ENCODE measurements around the gene LHCGR. TPM values are rescaled to one million over a fixed set of nuclear protein-coding genes. Genes with fewer than 3 reads are reported as not detected.

Gene LHCGR
- total RNA-seq, 1 experiment from 2014 or later: 0.31 TPM

DNA sequence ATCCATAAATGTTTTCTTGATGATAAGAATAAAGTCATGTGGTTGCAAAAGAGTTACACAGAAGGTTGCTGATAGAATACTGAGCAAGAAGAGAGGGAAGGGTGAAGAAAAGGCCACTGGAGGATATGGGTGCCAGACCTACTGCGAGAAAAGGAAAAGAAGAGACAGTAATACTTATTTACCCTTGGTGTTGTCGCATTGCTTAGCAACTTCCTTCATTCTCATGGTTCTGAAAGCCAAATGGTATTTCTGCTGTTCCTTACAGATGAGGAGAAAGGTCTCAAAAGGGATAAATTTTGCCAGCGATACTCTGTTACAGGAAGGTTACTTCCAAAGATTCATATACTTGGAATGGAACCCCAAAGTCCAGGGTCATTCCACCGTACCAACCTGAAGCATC, 62.5 kb downstream of the LHCGR start (continued):
- TF ChIP-seq SMAD3 (CRISPR knock-in tag; IDR thresholded peaks at IDR 0.05; ENCODE audit: borderline replicate concordance): no peak

DNA sequence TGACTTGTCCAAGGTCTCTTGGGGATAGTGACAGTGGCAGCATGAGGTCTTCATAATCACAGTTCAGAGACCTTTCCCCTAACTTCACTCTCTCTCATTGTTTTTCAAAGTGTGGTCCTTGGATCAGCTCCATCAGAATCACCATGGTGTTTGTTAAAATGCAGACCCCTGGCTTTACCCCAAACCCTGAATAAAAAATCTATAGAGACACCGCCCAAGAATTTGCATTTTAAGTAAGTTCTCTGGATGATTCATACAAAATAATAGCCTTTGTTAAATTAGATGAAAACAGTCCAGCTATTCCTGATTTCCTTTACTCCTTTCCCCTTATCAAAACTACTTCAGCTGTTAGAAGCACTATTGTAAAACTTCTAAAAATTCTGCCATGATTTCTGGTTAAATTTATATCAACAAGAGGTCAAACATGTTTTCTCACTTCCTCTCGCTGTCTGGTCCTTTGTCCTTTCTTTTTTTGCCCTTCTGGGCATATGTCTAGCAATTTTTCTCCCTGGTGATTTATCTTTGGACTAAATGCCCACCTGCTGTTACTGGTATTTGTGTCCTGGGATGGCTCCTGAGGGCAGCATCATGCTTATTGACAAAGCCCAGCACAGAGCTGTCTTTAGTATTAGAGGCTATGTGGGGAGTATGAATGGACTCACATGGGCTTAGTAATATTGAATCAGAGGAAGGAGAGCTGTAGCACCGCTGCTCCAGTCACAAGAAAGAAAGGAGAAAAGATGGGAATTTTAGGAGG, 63.4 kb downstream of the LHCGR start:
- Mint-ChIP-seq H3K27ac (peak overlapping the region; percentile 10; the same call in 1 of the 2 replicates), H3K27me3 (ENCODE audit: low read depth) (no peaks in the 10 kb centered on the region), H3K9me3 (no peaks in the 10 kb centered on the region), H3K4me1 (peaks cover 37% of the 10 kb centered on the region), H3K36me3 (no peaks in the 10 kb centered on the region), H3K4me3 (no peak overlapping the region)
- DNase-seq (ENCODE audit: low spot score) (no peak), ATAC-seq (peak; percentile 55)
- POLR2A ChIA-PET: no interaction called here
- CTCF ChIA-PET: no interaction called here
- no peak for TF ChIP-seq GTF2I (CRISPR knock-in tag; conservative IDR thresholded peaks at IDR 0.05)
- TF ChIP-seq, protein P1, sequence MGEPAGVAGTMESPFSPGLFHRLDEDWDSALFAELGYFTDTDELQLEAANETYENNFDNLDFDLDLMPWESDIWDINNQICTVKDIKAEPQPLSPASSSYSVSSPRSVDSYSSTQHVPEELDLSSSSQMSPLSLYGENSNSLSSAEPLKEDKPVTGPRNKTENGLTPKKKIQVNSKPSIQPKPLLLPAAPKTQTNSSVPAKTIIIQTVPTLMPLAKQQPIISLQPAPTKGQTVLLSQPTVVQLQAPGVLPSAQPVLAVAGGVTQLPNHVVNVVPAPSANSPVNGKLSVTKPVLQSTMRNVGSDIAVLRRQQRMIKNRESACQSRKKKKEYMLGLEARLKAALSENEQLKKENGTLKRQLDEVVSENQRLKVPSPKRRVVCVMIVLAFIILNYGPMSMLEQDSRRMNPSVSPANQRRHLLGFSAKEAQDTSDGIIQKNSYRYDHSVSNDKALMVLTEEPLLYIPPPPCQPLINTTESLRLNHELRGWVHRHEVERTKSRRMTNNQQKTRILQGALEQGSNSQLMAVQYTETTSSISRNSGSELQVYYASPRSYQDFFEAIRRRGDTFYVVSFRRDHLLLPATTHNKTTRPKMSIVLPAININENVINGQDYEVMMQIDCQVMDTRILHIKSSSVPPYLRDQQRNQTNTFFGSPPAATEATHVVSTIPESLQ (CRISPR knock-in tag; IDR thresholded peaks at IDR 0.05): no peak
- TF ChIP-seq, protein P2, sequence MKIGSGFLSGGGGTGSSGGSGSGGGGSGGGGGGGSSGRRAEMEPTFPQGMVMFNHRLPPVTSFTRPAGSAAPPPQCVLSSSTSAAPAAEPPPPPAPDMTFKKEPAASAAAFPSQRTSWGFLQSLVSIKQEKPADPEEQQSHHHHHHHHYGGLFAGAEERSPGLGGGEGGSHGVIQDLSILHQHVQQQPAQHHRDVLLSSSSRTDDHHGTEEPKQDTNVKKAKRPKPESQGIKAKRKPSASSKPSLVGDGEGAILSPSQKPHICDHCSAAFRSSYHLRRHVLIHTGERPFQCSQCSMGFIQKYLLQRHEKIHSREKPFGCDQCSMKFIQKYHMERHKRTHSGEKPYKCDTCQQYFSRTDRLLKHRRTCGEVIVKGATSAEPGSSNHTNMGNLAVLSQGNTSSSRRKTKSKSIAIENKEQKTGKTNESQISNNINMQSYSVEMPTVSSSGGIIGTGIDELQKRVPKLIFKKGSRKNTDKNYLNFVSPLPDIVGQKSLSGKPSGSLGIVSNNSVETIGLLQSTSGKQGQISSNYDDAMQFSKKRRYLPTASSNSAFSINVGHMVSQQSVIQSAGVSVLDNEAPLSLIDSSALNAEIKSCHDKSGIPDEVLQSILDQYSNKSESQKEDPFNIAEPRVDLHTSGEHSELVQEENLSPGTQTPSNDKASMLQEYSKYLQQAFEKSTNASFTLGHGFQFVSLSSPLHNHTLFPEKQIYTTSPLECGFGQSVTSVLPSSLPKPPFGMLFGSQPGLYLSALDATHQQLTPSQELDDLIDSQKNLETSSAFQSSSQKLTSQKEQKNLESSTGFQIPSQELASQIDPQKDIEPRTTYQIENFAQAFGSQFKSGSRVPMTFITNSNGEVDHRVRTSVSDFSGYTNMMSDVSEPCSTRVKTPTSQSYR (CRISPR knock-in tag; IDR thresholded peaks at IDR 0.05): no peak
- TF ChIP-seq NR3C1 (CRISPR knock-in tag; conservative IDR thresholded peaks at IDR 0.05; ENCODE audit: low read depth): no peak
- no peak for TF ChIP-seq ATF1 (CRISPR knock-in tag; IDR thresholded peaks at IDR 0.05)
- TF ChIP-seq, protein P3, sequence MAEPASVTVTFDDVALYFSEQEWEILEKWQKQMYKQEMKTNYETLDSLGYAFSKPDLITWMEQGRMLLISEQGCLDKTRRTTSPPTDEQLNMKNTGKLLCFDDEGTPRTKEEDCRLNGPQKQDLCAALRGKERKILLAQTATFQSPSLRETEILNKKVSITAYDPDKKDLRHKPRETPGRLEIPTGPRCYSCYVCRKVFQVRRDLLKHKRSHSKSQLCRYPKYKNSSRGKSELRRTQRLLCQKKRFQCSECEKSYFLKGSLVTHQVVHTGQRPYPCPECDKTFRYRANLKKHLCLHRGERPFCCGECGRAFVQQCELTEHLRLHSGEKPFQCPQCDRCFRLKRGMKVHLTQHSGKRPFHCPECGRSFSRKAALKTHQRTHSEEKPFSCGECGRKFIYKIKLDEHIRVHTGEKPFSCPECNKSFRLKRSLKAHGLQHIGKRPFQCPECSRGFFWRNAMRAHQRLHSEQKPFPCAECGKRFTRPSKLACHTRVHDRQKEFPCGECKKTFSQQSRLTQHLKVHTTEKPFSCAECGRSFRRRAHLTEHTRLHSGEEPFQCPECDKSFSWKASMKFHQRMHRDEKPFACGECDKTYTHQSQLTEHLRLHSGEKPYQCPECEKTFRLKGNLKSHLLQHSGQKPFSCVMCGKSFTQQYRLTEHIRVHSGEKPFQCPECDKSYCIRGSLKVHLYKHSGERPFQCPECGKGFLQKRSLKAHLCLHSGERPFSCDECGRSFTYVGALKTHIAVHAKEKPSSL (CRISPR knock-in tag; conservative IDR thresholded peaks at IDR 0.05): no peak
- TF ChIP-seq HMGA2 (CRISPR knock-in tag; IDR thresholded peaks at IDR 0.05): no peak
- no peak for TF ChIP-seq NR1H2 (CRISPR knock-in tag; IDR thresholded peaks at IDR 0.05)
- TF ChIP-seq, protein P4, sequence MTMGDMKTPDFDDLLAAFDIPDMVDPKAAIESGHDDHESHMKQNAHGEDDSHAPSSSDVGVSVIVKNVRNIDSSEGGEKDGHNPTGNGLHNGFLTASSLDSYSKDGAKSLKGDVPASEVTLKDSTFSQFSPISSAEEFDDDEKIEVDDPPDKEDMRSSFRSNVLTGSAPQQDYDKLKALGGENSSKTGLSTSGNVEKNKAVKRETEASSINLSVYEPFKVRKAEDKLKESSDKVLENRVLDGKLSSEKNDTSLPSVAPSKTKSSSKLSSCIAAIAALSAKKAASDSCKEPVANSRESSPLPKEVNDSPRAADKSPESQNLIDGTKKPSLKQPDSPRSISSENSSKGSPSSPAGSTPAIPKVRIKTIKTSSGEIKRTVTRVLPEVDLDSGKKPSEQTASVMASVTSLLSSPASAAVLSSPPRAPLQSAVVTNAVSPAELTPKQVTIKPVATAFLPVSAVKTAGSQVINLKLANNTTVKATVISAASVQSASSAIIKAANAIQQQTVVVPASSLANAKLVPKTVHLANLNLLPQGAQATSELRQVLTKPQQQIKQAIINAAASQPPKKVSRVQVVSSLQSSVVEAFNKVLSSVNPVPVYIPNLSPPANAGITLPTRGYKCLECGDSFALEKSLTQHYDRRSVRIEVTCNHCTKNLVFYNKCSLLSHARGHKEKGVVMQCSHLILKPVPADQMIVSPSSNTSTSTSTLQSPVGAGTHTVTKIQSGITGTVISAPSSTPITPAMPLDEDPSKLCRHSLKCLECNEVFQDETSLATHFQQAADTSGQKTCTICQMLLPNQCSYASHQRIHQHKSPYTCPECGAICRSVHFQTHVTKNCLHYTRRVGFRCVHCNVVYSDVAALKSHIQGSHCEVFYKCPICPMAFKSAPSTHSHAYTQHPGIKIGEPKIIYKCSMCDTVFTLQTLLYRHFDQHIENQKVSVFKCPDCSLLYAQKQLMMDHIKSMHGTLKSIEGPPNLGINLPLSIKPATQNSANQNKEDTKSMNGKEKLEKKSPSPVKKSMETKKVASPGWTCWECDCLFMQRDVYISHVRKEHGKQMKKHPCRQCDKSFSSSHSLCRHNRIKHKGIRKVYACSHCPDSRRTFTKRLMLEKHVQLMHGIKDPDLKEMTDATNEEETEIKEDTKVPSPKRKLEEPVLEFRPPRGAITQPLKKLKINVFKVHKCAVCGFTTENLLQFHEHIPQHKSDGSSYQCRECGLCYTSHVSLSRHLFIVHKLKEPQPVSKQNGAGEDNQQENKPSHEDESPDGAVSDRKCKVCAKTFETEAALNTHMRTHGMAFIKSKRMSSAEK (CRISPR knock-in tag; IDR thresholded peaks at IDR 0.05; ENCODE audit: borderline replicate concordance): no peak
- TF ChIP-seq, protein P5, sequence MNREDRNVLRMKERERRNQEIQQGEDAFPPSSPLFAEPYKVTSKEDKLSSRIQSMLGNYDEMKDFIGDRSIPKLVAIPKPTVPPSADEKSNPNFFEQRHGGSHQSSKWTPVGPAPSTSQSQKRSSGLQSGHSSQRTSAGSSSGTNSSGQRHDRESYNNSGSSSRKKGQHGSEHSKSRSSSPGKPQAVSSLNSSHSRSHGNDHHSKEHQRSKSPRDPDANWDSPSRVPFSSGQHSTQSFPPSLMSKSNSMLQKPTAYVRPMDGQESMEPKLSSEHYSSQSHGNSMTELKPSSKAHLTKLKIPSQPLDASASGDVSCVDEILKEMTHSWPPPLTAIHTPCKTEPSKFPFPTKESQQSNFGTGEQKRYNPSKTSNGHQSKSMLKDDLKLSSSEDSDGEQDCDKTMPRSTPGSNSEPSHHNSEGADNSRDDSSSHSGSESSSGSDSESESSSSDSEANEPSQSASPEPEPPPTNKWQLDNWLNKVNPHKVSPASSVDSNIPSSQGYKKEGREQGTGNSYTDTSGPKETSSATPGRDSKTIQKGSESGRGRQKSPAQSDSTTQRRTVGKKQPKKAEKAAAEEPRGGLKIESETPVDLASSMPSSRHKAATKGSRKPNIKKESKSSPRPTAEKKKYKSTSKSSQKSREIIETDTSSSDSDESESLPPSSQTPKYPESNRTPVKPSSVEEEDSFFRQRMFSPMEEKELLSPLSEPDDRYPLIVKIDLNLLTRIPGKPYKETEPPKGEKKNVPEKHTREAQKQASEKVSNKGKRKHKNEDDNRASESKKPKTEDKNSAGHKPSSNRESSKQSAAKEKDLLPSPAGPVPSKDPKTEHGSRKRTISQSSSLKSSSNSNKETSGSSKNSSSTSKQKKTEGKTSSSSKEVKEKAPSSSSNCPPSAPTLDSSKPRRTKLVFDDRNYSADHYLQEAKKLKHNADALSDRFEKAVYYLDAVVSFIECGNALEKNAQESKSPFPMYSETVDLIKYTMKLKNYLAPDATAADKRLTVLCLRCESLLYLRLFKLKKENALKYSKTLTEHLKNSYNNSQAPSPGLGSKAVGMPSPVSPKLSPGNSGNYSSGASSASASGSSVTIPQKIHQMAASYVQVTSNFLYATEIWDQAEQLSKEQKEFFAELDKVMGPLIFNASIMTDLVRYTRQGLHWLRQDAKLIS (CRISPR knock-in tag; IDR thresholded peaks at IDR 0.05; ENCODE audit: borderline replicate concordance): no peak
- no peak for TF ChIP-seq ESRRA (CRISPR knock-in tag; IDR thresholded peaks at IDR 0.05; ENCODE audit: borderline replicate concordance)
- no peak for TF ChIP-seq KAT7 (CRISPR knock-in tag; IDR thresholded peaks at IDR 0.05; ENCODE audit: borderline replicate concordance)
- TF ChIP-seq, protein P6, sequence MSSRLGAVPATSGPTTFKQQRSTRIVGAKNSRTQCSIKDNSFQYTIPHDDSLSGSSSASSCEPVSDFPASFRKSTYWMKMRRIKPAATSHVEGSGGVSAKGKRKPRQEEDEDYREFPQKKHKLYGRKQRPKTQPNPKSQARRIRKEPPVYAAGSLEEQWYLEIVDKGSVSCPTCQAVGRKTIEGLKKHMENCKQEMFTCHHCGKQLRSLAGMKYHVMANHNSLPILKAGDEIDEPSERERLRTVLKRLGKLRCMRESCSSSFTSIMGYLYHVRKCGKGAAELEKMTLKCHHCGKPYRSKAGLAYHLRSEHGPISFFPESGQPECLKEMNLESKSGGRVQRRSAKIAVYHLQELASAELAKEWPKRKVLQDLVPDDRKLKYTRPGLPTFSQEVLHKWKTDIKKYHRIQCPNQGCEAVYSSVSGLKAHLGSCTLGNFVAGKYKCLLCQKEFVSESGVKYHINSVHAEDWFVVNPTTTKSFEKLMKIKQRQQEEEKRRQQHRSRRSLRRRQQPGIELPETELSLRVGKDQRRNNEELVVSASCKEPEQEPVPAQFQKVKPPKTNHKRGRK (CRISPR knock-in tag; IDR thresholded peaks at IDR 0.05; ENCODE audit: borderline replicate concordance): no peak
- TF ChIP-seq, protein P7, sequence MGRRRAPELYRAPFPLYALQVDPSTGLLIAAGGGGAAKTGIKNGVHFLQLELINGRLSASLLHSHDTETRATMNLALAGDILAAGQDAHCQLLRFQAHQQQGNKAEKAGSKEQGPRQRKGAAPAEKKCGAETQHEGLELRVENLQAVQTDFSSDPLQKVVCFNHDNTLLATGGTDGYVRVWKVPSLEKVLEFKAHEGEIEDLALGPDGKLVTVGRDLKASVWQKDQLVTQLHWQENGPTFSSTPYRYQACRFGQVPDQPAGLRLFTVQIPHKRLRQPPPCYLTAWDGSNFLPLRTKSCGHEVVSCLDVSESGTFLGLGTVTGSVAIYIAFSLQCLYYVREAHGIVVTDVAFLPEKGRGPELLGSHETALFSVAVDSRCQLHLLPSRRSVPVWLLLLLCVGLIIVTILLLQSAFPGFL (CRISPR knock-in tag; IDR thresholded peaks at IDR 0.05; ENCODE audit: borderline replicate concordance): no peak
- TF ChIP-seq SOX15 (CRISPR knock-in tag; IDR thresholded peaks at IDR 0.05): no peak
